Liver (tissue), 9 donors: ENCODE results near the gene ITPKC. TPM values are rescaled to one million over a fixed set of nuclear protein-coding genes. Genes with fewer than 3 reads are reported as not detected.

Source experiments
- DNase-seq: peaks from one replicate; pipeline ENCODE4 v3.0.0-alpha.2; 2017; ENCODE audit warnings: low spot score
- H3K27ac ChIP-seq, 2 donors: one replicate each; pipeline ENCODE4 v1.7.0; 2013; ENCODE audit warnings: inconsistent platforms in 2 of 2, low read length in 2 of 2, control low read depth in 1 of 2, low read depth in 1 of 2, mild to moderate bottlenecking in 1 of 2
- H3K27me3 ChIP-seq, 4 donors: one replicate each; pipeline versions ENCODE4 v1.6.1 to v1.7.0; 2013; ENCODE audit warnings: low read length in 3 of 4, inconsistent platforms in 1 of 4, mild to moderate bottlenecking in 1 of 4, moderate library complexity in 1 of 4; ENCODE audit not compliant: control insufficient read depth in 4 of 4, insufficient read depth in 4 of 4
- H3K36me3 ChIP-seq, 4 donors: one replicate each; pipeline versions ENCODE4 v1.6.1 to v1.7.0; 2013; ENCODE audit warnings: low read length in 3 of 4, mild to moderate bottlenecking in 3 of 4, low read depth in 1 of 4, moderate library complexity in 1 of 4; ENCODE audit not compliant: control insufficient read depth in 4 of 4, insufficient read depth in 3 of 4
- H3K4me1 ChIP-seq, 4 donors: one replicate each; pipeline versions ENCODE4 v1.6.1 to v1.7.0; 2013; ENCODE audit warnings: low read length in 3 of 4, mild to moderate bottlenecking in 3 of 4, moderate library complexity in 1 of 4; ENCODE audit not compliant: control insufficient read depth in 4 of 4, insufficient read depth in 4 of 4
- H3K4me3 ChIP-seq, 3 donors: one replicate each; pipeline versions ENCODE4 v1.6.1 to v1.7.0; 2013; ENCODE audit warnings: low read length in 3 of 3, control low read depth in 1 of 3, low read depth in 1 of 3, mild to moderate bottlenecking in 1 of 3
- H3K9ac ChIP-seq, 2 donors: one replicate each; pipeline ENCODE4 v1.7.0; 2013; ENCODE audit warnings: low read length in 2 of 2, mild to moderate bottlenecking in 2 of 2, moderate library complexity in 2 of 2, control low read depth in 1 of 2, low read depth in 1 of 2
- H3K9me3 ChIP-seq, 4 donors: one replicate each; pipeline versions ENCODE4 v1.6.1 to v1.7.0; 2013; ENCODE audit warnings: low read length in 3 of 4; ENCODE audit not compliant: control insufficient read depth in 4 of 4
- ATF3 ChIP-seq: IDR thresholded peaks from 2 replicates; pipeline ENCODE4 v1.6.1; 2016; ENCODE audit warnings: antibody characterized with exemption
- EGR1 ChIP-seq, 2 donors: IDR thresholded peaks; 2 replicates each; pipeline ENCODE4 v1.6.1; 2016 to 2018; ENCODE audit warnings: antibody characterized with exemption in 2 of 2, low read depth in 2 of 2
- FOXA1 ChIP-seq: IDR thresholded peaks from 2 replicates; pipeline ENCODE4 v1.6.1; 2016; ENCODE audit warnings: antibody characterized with exemption
- FOXA2 ChIP-seq: IDR thresholded peaks from 2 replicates; pipeline ENCODE4 v1.6.1; 2016; ENCODE audit warnings: antibody characterized with exemption
- HNF4A ChIP-seq, 2 donors: conservative IDR thresholded peaks; 2 replicates each; pipeline ENCODE4 v1.6.1; 2016; ENCODE audit warnings: antibody characterized with exemption in 2 of 2, mild to moderate bottlenecking in 2 of 2
- HNF4G ChIP-seq: IDR thresholded peaks from 2 replicates; pipeline ENCODE4 v1.6.1; 2016; ENCODE audit warnings: antibody characterized with exemption
- JUND ChIP-seq, 2 donors: IDR thresholded peaks; 2 replicates each; pipeline ENCODE4 v1.6.1; 2016; ENCODE audit warnings: antibody characterized with exemption in 2 of 2
- MAX ChIP-seq: IDR thresholded peaks from 2 replicates; pipeline ENCODE4 v1.6.1; 2016; ENCODE audit warnings: antibody characterized with exemption
- RAD21 ChIP-seq, 2 donors: IDR thresholded peaks; 2 replicates each; pipeline ENCODE4 v1.6.1; 2016; ENCODE audit warnings: antibody characterized with exemption in 2 of 2, mild to moderate bottlenecking in 2 of 2
- REST ChIP-seq: IDR thresholded peaks from 2 replicates; pipeline ENCODE4 v1.6.1; 2016; ENCODE audit warnings: antibody characterized with exemption, mild to moderate bottlenecking
- SP1 ChIP-seq: IDR thresholded peaks from 2 replicates; pipeline ENCODE4 v1.6.1; 2018; ENCODE audit warnings: antibody characterized with exemption, mild to moderate bottlenecking
- TAF1 ChIP-seq: conservative IDR thresholded peaks from 2 replicates; pipeline ENCODE4 v1.6.1; 2016; ENCODE audit warnings: antibody characterized with exemption, mild to moderate bottlenecking
- YY1 ChIP-seq: IDR thresholded peaks from 2 replicates; pipeline ENCODE4 v1.6.1; 2016; ENCODE audit warnings: antibody characterized with exemption, mild to moderate bottlenecking
- ZBTB33 ChIP-seq: IDR thresholded peaks from 2 replicates; pipeline ENCODE4 v1.6.1; 2016; ENCODE audit warnings: antibody characterized with exemption
- WGBS: extraction: QIAGEN DNeasy Blood & Tissue Kit; methylation state at CpG from one replicate; pipeline ENCODE4 v1.1.7; 2013; 5-methylcytosine and 5-hydroxymethylcytosine counted together
- polyA plus RNA-seq, 2 donors: library from polyadenylated mRNA; stranded (reverse) in 1 of 2; unstranded in 1 of 2; fragments of 200-250 nt in 1 of 2; fragments of >200 nt in 1 of 2; fragmentation: Nextera tagmentation in 1 of 2; extraction: Ambion mirVana in 1 of 2; gene quantifications; one replicate each; pipeline versions ENCODE4 v1.2.1 to v1.2.3, GENCODE V29; 2013 to 2015
- total RNA-seq, 2 donors: library from RNA; depleted of rRNA; stranded (reverse); fragments of >200 nt; gene quantifications; one replicate each; pipeline ENCODE4 v1.2.3, GENCODE V29; 2014
- TF ChIP-seq, protein P1 (sequence below): fragments of 150-350 bp; IDR thresholded peaks from 2 replicates; pipeline ENCODE4 v1.5.1; 2017; ENCODE audit warnings: improper control_type of control experiment, low read depth, low read length; ENCODE audit not compliant: missing input control
- donor health status: healthy.
- donor health status: healthy.
- donor health status: healthy.
- donor health status: healthy.
- donor health status: healthy.

Gene ITPKC
- total and polyA plus RNA-seq, 4 donors, result 4.2 to 12.5 (median 7.7) TPM

DNA sequence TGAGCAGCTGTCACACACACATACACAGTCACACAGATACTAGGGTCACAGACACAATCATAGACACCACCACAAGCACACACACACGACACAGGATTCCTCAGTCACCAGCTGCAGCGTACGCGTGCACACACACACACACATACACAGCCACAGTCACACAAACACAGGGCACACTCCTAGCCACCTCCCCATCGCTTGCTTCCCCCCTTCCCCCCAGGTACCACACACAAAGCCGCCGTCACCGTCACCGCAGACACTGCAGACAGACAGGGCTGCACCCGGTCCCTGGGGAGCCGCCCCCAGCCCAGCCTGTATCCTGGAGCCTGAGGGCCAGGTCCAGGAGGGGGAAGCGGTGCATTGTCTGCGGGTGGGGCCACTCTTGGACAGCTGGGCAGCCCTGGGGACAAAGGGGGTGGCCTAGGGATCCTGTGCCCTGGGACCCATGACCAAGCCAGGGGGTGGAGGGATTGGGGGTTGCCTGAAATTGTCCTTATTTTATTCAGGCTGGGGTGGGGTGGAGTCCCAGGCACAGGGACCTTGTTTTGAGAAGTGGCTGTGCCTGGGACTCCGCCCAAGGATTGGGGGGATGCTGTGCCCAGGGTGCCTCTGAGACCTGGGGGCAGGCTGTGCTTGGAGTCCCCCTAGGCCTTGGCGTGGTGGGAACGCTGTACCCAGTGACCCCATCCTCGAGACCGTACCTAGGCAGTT, 27.4 kb upstream of the ITPKC start:
- Histone ChIP-seq H3K9ac (no peak overlapping the region), H3K4me3 (peak overlapping the region in 1 of 3 donors; percentile 63), H3K27ac (no peak overlapping the region), H3K36me3 (peaks cover 0 to 22% (median 3%) of the 10 kb centered on the region in 4 donors), H3K4me1 (peaks cover 0 to 10% (median 5%) of the 10 kb centered on the region in 4 donors), H3K27me3 (no peaks in the 10 kb centered on the region), H3K9me3 (no peaks in the 10 kb centered on the region)
- DNase-seq, result no peak
- TF ChIP-seq SP1, result no peak
- no peak for TF ChIP-seq REST
- no peak for TF ChIP-seq HNF4G
- no peak for TF ChIP-seq ZBTB33
- no peak for TF ChIP-seq TAF1
- no peak for TF ChIP-seq ATF3
- TF ChIP-seq EGR1 (IDR thresholded peaks at IDR 0.05; ENCODE audit: low read depth in 2 of 2), result no peak
- 82% methylated on average over 18 of the region's 18 CpGs for WGBS

GRCh38 chr19:40690050-40690692, 26.7 kb upstream of the ITPKC start, which contains the start of gene NUMBL:
Gene NUMBL (minus strand): TSS chr19:40690651. CDS start chr19:40690483, 168 bp downstream.
- H3K4me1 ChIP-seq, result peaks cover 0 to 10% (median 5%) of the 10 kb centered on the region in 4 donors
- TF ChIP-seq TAF1 (no peak), ATF3 (no peak), MAX (no peak), HNF4A (conservative IDR thresholded peaks at IDR 0.05) (no peak), JUND (IDR thresholded peaks at IDR 0.05) (no peak), SP1 (no peak), RAD21 (IDR thresholded peaks at IDR 0.05) (no peak), HNF4G (no peak), FOXA2 (no peak), REST (no peak), EGR1 (IDR thresholded peaks at IDR 0.05; ENCODE audit: low read depth in 2 of 2) (no peak), ZBTB33 (no peak), YY1 (no peak), FOXA1 (no peak)
- TF ChIP-seq, protein P1, sequence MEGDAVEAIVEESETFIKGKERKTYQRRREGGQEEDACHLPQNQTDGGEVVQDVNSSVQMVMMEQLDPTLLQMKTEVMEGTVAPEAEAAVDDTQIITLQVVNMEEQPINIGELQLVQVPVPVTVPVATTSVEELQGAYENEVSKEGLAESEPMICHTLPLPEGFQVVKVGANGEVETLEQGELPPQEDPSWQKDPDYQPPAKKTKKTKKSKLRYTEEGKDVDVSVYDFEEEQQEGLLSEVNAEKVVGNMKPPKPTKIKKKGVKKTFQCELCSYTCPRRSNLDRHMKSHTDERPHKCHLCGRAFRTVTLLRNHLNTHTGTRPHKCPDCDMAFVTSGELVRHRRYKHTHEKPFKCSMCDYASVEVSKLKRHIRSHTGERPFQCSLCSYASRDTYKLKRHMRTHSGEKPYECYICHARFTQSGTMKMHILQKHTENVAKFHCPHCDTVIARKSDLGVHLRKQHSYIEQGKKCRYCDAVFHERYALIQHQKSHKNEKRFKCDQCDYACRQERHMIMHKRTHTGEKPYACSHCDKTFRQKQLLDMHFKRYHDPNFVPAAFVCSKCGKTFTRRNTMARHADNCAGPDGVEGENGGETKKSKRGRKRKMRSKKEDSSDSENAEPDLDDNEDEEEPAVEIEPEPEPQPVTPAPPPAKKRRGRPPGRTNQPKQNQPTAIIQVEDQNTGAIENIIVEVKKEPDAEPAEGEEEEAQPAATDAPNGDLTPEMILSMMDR, result no peak

More at GRCh38 chr19:40690050-40690692, 26.7 kb upstream of the ITPKC start, which contains the start of gene NUMBL:
- Histone ChIP-seq H3K27ac (peak within 1 kb of the TSS in 1 of 2 donors; percentile 67), H3K4me3 (peak within 1 kb of the TSS; percentile 43 to 63 (median 50)), H3K9me3 (no peaks in the 10 kb centered on the region), H3K9ac (no peak within 1 kb of the TSS), H3K36me3 (peaks cover 0 to 22% (median 5%) of the 10 kb centered on the region in 4 donors), H3K27me3 (no peaks in the 10 kb centered on the region)
- DNase-seq, result no peak
- WGBS, result 7% methylated on average over 50 of the region's 50 CpGs
